ENCODE measurements around the gene GPC5.

DNA sequence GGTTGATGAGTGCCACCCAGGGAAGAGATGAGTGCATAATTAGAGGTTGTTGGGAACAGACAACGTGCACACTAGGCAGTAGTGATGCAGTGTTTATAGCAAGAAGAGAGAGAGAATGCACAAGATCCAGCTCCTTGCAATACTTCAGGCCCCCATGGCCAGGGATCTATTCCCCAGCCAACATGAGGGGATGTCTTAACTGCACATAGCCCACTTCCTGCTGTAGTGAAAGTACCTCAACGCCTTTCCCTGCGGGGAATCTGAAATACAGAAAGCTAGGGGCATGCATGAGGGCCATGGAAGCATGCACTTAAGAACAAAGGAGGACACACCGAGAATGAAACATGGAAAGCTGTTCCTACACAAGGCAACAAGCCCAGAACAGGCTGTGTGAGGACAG is 1191.5 kb downstream of the GPC5 start:
- no peak for TF ChIP-seq CTCF (IDR thresholded peaks at IDR 0.05 in 8 of 11, conservative IDR thresholded peaks at IDR 0.05 in 3 of 11)
- TF ChIP-seq POLR2AphosphoS5 (IDR thresholded peaks at IDR 0.05), result no peak

Data from spleen (tissue), 7 donors.